Measurements from ENCODE around the gene USP47.

The USP47 gene

GRCh38 chr11:11993839-11994238, 152.1 kb downstream of the USP47 start:
- H3K27ac ChIP-seq (ENCODE audit: extremely low read depth, low read depth, low read length) = no peak overlapping the region
- no peaks in the 10 kb centered on the region for H3K4me1 ChIP-seq (ENCODE audit: control insufficient read depth, insufficient read depth, low read length)
- POLR2A ChIA-PET = interaction anchor here (1.0 kb wide), 1 partner anchor 15 kb away, joined by 4 read pairs; the partner anchor contains the start of gene DKK3
- TF ChIP-seq ZNF626 (tag by site-specific recombination; IDR thresholded peaks at IDR 0.05) = no peak
- H3K9me3 ChIP-seq (ENCODE audit: control insufficient read depth, insufficient read depth, low read depth, low read length) = no peaks in the 10 kb centered on the region
- H3K36me3 ChIP-seq (ENCODE audit: control insufficient read depth in 2 of 2, insufficient read depth in 1 of 2, low read length in 2 of 2) = no peaks in the 10 kb centered on the region
- no peak overlapping the region for H3K4me3 ChIP-seq (ENCODE audit: low read depth, low read length)
- CTCF ChIA-PET = interaction anchor here (0.6 to 1.6 kb wide), 4 partner anchors 15 to 292 kb away, joined by 3 to 5 read pairs (median 4); partner anchors contain the start of gene DKK3

- Histone ChIP-seq H3K36me3 (ENCODE audit: control insufficient read depth in 2 of 2, insufficient read depth in 1 of 2, low read length in 2 of 2) (no peaks in the 10 kb centered on the region), H3K4me1 (ENCODE audit: control insufficient read depth, insufficient read depth, low read length) (no peaks in the 10 kb centered on the region), H3K4me3 (ENCODE audit: low read depth, low read length) (no peak overlapping the region), H3K27ac (ENCODE audit: extremely low read depth, low read depth, low read length) (no peak overlapping the region), H3K9me3 (ENCODE audit: control insufficient read depth, insufficient read depth, low read depth, low read length) (no peaks in the 10 kb centered on the region)
- TF ChIP-seq ZNF513 (tag by site-specific recombination; IDR thresholded peaks at IDR 0.05) (no peak), ZNF585B (tag by site-specific recombination; IDR thresholded peaks at IDR 0.05) (no peak), ZNF433 (tag by site-specific recombination; IDR thresholded peaks at IDR 0.05; ENCODE audit: low read depth) (no peak), ZNF544 (tag by site-specific recombination; IDR thresholded peaks at IDR 0.05) (no peak), SP7 (tag by site-specific recombination; IDR thresholded peaks at IDR 0.05) (no peak), ZNF202 (tag by site-specific recombination; IDR thresholded peaks at IDR 0.05; ENCODE audit: borderline replicate concordance) (no peak), ZNF155 (tag by site-specific recombination; IDR thresholded peaks at IDR 0.05) (no peak), ZNF654 (tag by site-specific recombination; IDR thresholded peaks at IDR 0.05; ENCODE audit: low read depth) (no peak), ZNF239 (tag by site-specific recombination; IDR thresholded peaks at IDR 0.05) (no peak), ZNF214 (tag by site-specific recombination; IDR thresholded peaks at IDR 0.05; ENCODE audit: borderline replicate concordance) (no peak), SP2 (tag by site-specific recombination; IDR thresholded peaks at IDR 0.05) (no peak), ZNF114 (tag by site-specific recombination; IDR thresholded peaks at IDR 0.05) (no peak), ZSCAN18 (tag by site-specific recombination; IDR thresholded peaks at IDR 0.05) (no peak), ZNF423 (tag by site-specific recombination; IDR thresholded peaks at IDR 0.05) (no peak), ZNF600 (tag by site-specific recombination; IDR thresholded peaks at IDR 0.05) (no peak), ZNF488 (tag by site-specific recombination; IDR thresholded peaks at IDR 0.05) (no peak), HOXC10 (CRISPR knock-in tag; IDR thresholded peaks at IDR 0.05) (no peak), REPIN1 (tag by site-specific recombination; IDR thresholded peaks at IDR 0.05; ENCODE audit: low read depth) (no peak), RBAK (tag by site-specific recombination; IDR thresholded peaks at IDR 0.05) (no peak)
- POLR2A ChIA-PET = no interaction called here
- CTCF ChIA-PET = interaction anchor here (0.6 kb wide), 1 partner anchor 39 kb away, joined by 3 read pairs; no protein-coding TSS in a partner anchor
Observed at GRCh38 chr11:11995601-11996000, 153.8 kb downstream of the USP47 start.

All from HEK293 (cell line).